Smooth muscle cell (in vitro differentiated cells): ENCODE measurements around the gene CTCFL. TPM values are rescaled to one million over a fixed set of nuclear protein-coding genes. Genes with fewer than 3 reads are reported as not detected.
A peak's percentile ranks its signal among the peaks of the same experiment; 100 is the strongest.
"Not testable (repeated sequence)": the region's sequence is repeated elsewhere in the genome, so short reads cannot be mapped to it uniquely, and the experiment has no call there.

Source experiments
- DNase-seq: peaks from one replicate; lab custom pipeline; 2025; ENCODE audit not compliant: unreplicated experiment; lab: John Stamatoyannopoulos, UW
- H2AFZ ChIP-seq: fragments of 200-600 bp; sonication (generic); 2 replicates; pipeline ENCODE4 v1.6.0; 2016; ENCODE audit warnings: antibody characterized with exemption, low read depth, mild to moderate bottlenecking
- H3F3A ChIP-seq: fragments of 200-600 bp; sonication (generic); 2 replicates; pipeline ENCODE4 v1.6.0; 2017; ENCODE audit warnings: antibody characterized with exemption, low read depth
- H3K27ac ChIP-seq: fragments of 200-600 bp; sonication (generic); 2 replicates; pipeline ENCODE4 v1.5.1; 2016; ENCODE audit warnings: low read depth, mild to moderate bottlenecking
- H3K27me3 ChIP-seq: fragments of 200-600 bp; sonication (generic); 2 replicates; pipeline ENCODE4 v1.6.1; 2016; ENCODE audit warnings: low read depth, mild to moderate bottlenecking
- H3K36me3 ChIP-seq: fragments of 200-600 bp; sonication (generic); 2 replicates; pipeline ENCODE4 v1.5.1; 2016; ENCODE audit warnings: low read depth
- H3K4me1 ChIP-seq: fragments of 200-600 bp; sonication (generic); 2 replicates; pipeline ENCODE4 v1.5.1; 2016; ENCODE audit warnings: low read depth
- H3K4me2 ChIP-seq: fragments of 200-600 bp; sonication (generic); 2 replicates; pipeline ENCODE4 v1.6.0; 2016; ENCODE audit warnings: mild to moderate bottlenecking
- H3K4me3 ChIP-seq: fragments of 200-600 bp; sonication (generic); 2 replicates; pipeline ENCODE4 v1.5.1; 2016; ENCODE audit warnings: mild to moderate bottlenecking
- H3K79me2 ChIP-seq: fragments of 200-600 bp; sonication (generic); 2 replicates; pipeline ENCODE4 v1.6.0; 2016; ENCODE audit warnings: low read depth, mild to moderate bottlenecking
- H3K9ac ChIP-seq: fragments of 200-600 bp; sonication (generic); 2 replicates; pipeline ENCODE4 v1.6.0; 2016; ENCODE audit warnings: low read depth
- H3K9me3 ChIP-seq: fragments of 200-600 bp; sonication (generic); replicated peaks from 2 replicates; pipeline ENCODE4 v1.5.1; 2016; ENCODE audit warnings: low read depth
- H4K20me1 ChIP-seq: fragments of 200-600 bp; sonication (generic); 2 replicates; pipeline ENCODE4 v1.6.0; 2016; ENCODE audit warnings: low read depth
- WGBS: methylation state at CpG from one replicate; pipeline ENCODE4 v1.1.7; 2016; ENCODE audit warnings: low lambda C conversion rate; 5-methylcytosine and 5-hydroxymethylcytosine counted together
- polyA plus RNA-seq: library from polyadenylated mRNA; unstranded; fragments of >200 nt; fragmentation: Nextera tagmentation; extraction: Ambion mirVana; gene quantifications from 2 replicates; pipeline ENCODE4 v1.2.1, GENCODE V29; 2016
- total RNA-seq: library from RNA; depleted of rRNA; stranded (reverse); fragments of >200 nt; gene quantifications from 2 replicates; pipeline ENCODE4 v1.2.3, GENCODE V29; 2014
- TF ChIP-seq, protein P1 (sequence below): fragments of 200-600 bp; sonication (generic); IDR thresholded peaks from 2 replicates; pipeline ENCODE4 v1.5.1; 2017; ENCODE audit warnings: borderline replicate concordance, mild to moderate bottlenecking, antibody characterized with exemption; ENCODE audit not compliant: insufficient read depth, poor library complexity, severe bottlenecking

CTCFL gene
- total and polyA plus RNA-seq, 2 experiments from 2014 or later = not detected

DNA sequence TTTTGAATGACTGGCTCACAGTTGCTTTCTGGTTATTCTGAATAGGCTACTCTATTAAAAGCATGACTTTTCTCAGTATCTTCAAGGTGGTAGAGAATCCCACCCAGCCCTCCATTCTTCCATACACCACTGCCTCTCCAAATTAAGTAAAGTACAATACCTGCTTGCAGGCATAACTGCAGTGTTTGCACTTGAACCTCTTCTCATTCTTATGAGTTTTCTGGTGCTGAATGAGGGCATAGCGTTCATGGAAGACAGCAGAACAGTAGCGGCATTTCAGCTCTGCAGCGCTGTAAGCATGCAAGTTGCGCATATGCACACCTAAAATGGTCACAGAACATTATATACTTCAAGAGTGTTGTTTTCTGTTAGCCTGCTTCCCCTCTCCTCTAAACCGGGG lies 12.5 kb downstream of the CTCFL start:
- TF ChIP-seq, protein P1, sequence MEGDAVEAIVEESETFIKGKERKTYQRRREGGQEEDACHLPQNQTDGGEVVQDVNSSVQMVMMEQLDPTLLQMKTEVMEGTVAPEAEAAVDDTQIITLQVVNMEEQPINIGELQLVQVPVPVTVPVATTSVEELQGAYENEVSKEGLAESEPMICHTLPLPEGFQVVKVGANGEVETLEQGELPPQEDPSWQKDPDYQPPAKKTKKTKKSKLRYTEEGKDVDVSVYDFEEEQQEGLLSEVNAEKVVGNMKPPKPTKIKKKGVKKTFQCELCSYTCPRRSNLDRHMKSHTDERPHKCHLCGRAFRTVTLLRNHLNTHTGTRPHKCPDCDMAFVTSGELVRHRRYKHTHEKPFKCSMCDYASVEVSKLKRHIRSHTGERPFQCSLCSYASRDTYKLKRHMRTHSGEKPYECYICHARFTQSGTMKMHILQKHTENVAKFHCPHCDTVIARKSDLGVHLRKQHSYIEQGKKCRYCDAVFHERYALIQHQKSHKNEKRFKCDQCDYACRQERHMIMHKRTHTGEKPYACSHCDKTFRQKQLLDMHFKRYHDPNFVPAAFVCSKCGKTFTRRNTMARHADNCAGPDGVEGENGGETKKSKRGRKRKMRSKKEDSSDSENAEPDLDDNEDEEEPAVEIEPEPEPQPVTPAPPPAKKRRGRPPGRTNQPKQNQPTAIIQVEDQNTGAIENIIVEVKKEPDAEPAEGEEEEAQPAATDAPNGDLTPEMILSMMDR = no peak
- Histone ChIP-seq H3K79me2 (no peaks in the 10 kb centered on the region), H3K27ac (no peak overlapping the region), H3F3A (no peaks in the 10 kb centered on the region), H2AFZ (no peak overlapping the region), H3K9ac (no peak overlapping the region), H4K20me1 (no peaks in the 10 kb centered on the region), H3K4me2 (no peak overlapping the region), H3K9me3 (no peaks in the 10 kb centered on the region), H3K27me3 (no peaks in the 10 kb centered on the region), H3K36me3 (no peaks in the 10 kb centered on the region), H3K4me1 (peaks cover 6% of the 10 kb centered on the region), H3K4me3 (no peak overlapping the region)
- DNase-seq = no peak
- 91% methylated on average over 5 of the region's 5 CpGs for WGBS

DNA sequence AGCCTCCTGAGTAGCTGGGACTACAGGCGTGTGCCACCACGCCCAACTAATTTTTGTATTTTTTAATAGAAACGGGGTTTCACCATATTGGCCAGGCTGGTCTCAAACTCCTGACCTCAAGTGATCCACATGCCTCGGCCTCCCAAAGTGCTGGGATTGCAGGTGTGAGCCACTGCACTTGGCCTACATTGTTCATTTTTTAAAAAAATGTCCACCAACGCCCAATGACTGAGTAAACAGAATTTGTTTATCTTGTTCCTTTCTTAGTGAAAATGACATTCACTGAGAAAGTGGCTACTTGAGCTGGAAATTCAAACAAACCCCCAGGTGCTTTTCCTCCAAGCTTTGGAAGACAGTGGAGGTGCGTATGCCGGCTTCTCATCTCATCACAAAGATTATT lies 13.2 kb downstream of the CTCFL start:
- not testable (repeated sequence) for H2AFZ ChIP-seq, H3K9ac ChIP-seq, H3F3A ChIP-seq, H3K4me3 ChIP-seq, H3K4me2 ChIP-seq, H3K79me2 ChIP-seq, H3K27ac ChIP-seq, H3K36me3 ChIP-seq, H3K9me3 ChIP-seq, H3K27me3 ChIP-seq, DNase-seq, H3K4me1 ChIP-seq, H4K20me1 ChIP-seq
- 91% methylated on average over 7 of the region's 7 CpGs for WGBS

DNA sequence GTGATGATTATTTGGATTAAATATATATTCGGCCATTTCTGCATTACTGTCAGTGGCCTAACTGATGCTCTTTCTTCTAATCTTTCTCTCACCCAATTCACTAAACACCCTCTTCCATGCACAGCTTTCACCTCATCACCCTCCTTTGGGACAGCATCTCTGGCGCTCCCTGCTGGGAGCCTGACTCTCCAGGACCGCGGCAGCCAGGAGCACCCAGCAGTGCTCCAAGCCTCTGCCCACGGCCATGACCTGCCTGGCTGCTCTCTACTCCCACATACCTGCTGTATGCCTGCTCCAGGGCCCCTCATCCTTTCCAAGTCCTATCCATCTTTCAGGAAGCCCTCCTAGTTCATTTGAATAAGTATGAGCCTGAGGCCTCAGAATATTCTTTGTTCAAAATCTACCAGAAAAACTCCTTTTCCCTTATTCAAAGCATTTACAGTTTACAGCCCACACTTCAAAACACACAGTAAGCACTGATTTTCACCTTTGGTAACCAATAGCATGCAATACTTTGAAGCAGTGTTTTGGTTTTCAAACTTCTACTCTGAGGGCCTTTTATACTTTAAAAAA lies 15.2 kb downstream of the CTCFL start:
- no peaks in the 10 kb centered on the region for H3K79me2 ChIP-seq
- H3F3A ChIP-seq = no peaks in the 10 kb centered on the region
- no peak overlapping the region for H3K4me3 ChIP-seq
- TF ChIP-seq, protein P1 = peak; percentile 29
- no peaks in the 10 kb centered on the region for H4K20me1 ChIP-seq
- DNase-seq = no peak
- no peak overlapping the region for H3K9ac ChIP-seq
- peaks cover 6% of the 10 kb centered on the region for H3K4me1 ChIP-seq
- 68% methylated on average over 5 of the region's 5 CpGs for WGBS
- H3K4me2 ChIP-seq = no peak overlapping the region
- H2AFZ ChIP-seq = no peak overlapping the region
- H3K36me3 ChIP-seq = no peaks in the 10 kb centered on the region
- H3K9me3 ChIP-seq = no peaks in the 10 kb centered on the region
- no peaks in the 10 kb centered on the region for H3K27me3 ChIP-seq
- no peak overlapping the region for H3K27ac ChIP-seq

DNA sequence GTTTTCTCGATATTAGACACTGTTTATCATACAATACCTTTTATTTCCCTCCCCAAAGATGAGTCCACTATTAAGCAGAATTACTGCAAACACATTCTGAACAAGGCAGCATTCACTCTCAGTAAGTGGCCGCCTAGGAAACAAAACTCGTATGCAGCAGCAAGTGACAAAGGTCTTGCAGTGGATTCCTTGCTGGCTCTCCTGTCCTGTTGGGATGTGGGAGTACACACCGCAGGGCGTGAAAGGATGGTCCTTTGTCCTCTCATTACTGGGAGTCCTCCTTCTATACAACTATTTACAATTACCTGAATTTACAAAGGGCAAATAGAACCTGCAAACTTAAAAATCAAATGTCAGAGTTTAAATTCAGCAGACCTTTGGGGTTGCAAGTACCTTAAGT lies 16.1 kb downstream of the CTCFL start:
- H3K4me1 ChIP-seq = peaks cover 6% of the 10 kb centered on the region
- H4K20me1 ChIP-seq = no peaks in the 10 kb centered on the region
- 90% methylated on average over 5 of the region's 5 CpGs for WGBS
- H2AFZ ChIP-seq = no peak overlapping the region
- no peak overlapping the region for H3K9ac ChIP-seq
- H3K27ac ChIP-seq = no peak overlapping the region
- H3K9me3 ChIP-seq = no peaks in the 10 kb centered on the region
- no peak for DNase-seq
- no peaks in the 10 kb centered on the region for H3K27me3 ChIP-seq
- H3K4me3 ChIP-seq = no peak overlapping the region
- TF ChIP-seq, protein P1 = no peak
- H3F3A ChIP-seq = no peaks in the 10 kb centered on the region
- H3K79me2 ChIP-seq = no peaks in the 10 kb centered on the region
- H3K4me2 ChIP-seq = no peak overlapping the region
- H3K36me3 ChIP-seq = no peaks in the 10 kb centered on the region
